ENCODE data around the gene PRR7.
"Not testable (repeated sequence)": the region's sequence is repeated elsewhere in the genome, so short reads cannot be mapped to it uniquely, and the experiment has no call there.

PRR7 gene

DNA sequence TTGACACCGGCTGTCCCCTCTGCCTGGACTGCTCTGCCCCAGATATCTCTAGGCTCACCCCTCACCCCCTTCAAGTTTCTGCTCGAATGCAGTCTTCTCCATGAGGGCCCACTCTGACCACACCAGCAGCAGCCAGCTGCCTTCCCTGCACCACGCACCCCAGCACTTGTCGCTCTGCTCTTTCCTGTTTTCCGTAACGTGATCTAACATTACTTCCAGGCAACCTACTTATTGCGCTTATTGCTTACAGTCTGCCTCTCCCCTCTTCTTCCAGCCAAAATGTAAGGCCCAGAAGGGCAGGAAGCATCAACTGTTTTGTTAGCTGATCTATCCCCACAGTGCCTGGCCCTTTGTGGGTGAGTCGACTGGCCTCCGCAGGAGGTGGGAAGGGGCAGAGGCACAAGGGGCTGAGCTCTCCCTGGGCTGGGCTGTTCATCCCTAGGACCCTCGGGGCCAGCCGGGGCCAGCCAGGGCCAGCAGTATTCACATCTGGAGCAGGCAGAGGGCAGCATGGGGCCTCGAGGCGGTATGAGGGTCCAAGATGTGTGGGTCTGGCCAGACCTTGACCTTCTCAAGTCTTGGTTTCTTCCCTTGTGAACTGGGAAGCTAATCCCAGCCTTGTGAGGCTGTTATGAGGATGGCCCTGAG, 38.4 kb downstream of the PRR7 start:
- TF ChIP-seq EZH2phosphoT487 (IDR thresholded peaks at IDR 0.05; ENCODE audit: low read length) = no peak
- TF ChIP-seq, protein P1, sequence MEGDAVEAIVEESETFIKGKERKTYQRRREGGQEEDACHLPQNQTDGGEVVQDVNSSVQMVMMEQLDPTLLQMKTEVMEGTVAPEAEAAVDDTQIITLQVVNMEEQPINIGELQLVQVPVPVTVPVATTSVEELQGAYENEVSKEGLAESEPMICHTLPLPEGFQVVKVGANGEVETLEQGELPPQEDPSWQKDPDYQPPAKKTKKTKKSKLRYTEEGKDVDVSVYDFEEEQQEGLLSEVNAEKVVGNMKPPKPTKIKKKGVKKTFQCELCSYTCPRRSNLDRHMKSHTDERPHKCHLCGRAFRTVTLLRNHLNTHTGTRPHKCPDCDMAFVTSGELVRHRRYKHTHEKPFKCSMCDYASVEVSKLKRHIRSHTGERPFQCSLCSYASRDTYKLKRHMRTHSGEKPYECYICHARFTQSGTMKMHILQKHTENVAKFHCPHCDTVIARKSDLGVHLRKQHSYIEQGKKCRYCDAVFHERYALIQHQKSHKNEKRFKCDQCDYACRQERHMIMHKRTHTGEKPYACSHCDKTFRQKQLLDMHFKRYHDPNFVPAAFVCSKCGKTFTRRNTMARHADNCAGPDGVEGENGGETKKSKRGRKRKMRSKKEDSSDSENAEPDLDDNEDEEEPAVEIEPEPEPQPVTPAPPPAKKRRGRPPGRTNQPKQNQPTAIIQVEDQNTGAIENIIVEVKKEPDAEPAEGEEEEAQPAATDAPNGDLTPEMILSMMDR (IDR thresholded peaks at IDR 0.05; ENCODE audit: low read length) = no peak
- TF ChIP-seq EZH2 (optimal IDR thresholded peaks at IDR 0.05; ENCODE audit: low read depth, low read length) = no peak
- H3K27me3 ChIP-seq (replicated peaks; ENCODE audit: insufficient read depth, low read length) = no peaks in the 10 kb centered on the region
- H3K79me2 ChIP-seq (ENCODE audit: low read length) = no peaks in the 10 kb centered on the region
- no peak overlapping the region for H2AFZ ChIP-seq (ENCODE audit: low read length)
- H3K4me3 ChIP-seq (ENCODE audit: low read length) = no peak overlapping the region
- no peaks in the 10 kb centered on the region for H3K36me3 ChIP-seq (replicated peaks; ENCODE audit: insufficient read depth, low read length)
- no peak overlapping the region for H3K9ac ChIP-seq (ENCODE audit: low read length)
- H3K27ac ChIP-seq (ENCODE audit: low read length) = no peak overlapping the region
- H3K9me3 ChIP-seq (replicated peaks; ENCODE audit: insufficient read depth, low read length) = no peaks in the 10 kb centered on the region
- H3K9me2 ChIP-seq (replicated peaks; ENCODE audit: insufficient read depth, low read length) = no peaks in the 10 kb centered on the region
- peaks cover 4% of the 10 kb centered on the region for H3F3A ChIP-seq (ENCODE audit: insufficient read depth, low read length)
- no peaks in the 10 kb centered on the region for H4K20me1 ChIP-seq (ENCODE audit: insufficient read depth, low read length)
- DNase-seq = no peak
- H3K4me1 ChIP-seq (ENCODE audit: low read length) = peaks cover 9% of the 10 kb centered on the region; the same call in 1 of the 2 replicates
- no peak overlapping the region for H3K4me2 ChIP-seq (ENCODE audit: low read depth, low read length)

DNA sequence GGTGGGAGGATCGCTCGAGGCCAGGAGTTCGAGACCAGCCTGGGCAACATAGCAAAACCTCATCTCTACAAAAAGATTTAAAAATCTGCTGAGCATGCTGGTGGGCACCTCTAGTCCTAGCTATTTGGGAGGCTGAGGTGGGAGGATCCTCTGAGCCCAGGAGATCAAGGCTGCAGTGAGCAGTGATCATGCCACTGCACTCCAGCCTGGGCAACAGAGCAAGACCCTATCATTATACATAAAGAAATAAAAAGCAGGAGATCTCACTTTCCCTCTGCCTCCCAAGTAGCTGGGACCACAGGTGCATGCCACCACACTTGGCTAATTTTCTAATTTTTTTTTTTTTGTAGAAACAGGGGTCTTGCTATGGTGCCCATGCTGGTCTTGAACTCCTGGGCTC, 39.1 kb downstream of the PRR7 start:
- H2AFZ ChIP-seq (ENCODE audit: low read length); H3K79me2 ChIP-seq (ENCODE audit: low read length); H3K27me3 ChIP-seq (replicated peaks; ENCODE audit: insufficient read depth, low read length); H3F3A ChIP-seq (ENCODE audit: insufficient read depth, low read length); H3K4me3 ChIP-seq (ENCODE audit: low read length); H3K9ac ChIP-seq (ENCODE audit: low read length); H3K36me3 ChIP-seq (replicated peaks; ENCODE audit: insufficient read depth, low read length); DNase-seq; H3K4me2 ChIP-seq (ENCODE audit: low read depth, low read length); H3K9me3 ChIP-seq (replicated peaks; ENCODE audit: insufficient read depth, low read length); H3K9me2 ChIP-seq (replicated peaks; ENCODE audit: insufficient read depth, low read length); H3K27ac ChIP-seq (ENCODE audit: low read length); H4K20me1 ChIP-seq (ENCODE audit: insufficient read depth, low read length): not testable (repeated sequence)
- H3K4me1 ChIP-seq (ENCODE audit: low read length) = peaks cover 11% of the 10 kb centered on the region; the same call in 1 of the 2 replicates

DNA sequence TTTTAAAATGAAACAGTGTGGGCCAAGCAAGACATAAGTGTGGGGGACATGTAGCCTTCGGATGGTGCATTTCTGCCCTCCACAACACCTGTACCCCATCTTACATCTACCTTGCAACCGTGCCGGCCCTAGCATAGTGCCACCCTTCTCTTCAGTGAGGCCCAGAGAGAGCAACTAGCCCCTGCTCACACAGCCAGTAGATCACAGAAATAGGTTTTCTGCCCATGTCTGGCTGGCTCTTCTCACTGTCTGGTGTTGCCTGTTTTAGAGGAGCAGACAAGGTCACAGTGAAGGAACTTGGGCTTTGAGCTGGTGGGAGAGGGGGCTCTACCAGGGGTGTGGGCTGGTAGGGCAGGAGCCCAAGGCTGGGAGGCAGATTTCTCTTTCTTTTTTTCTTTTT, 39.6 kb downstream of the PRR7 start:
- H3F3A ChIP-seq (ENCODE audit: insufficient read depth, low read length) = peaks cover 6% of the 10 kb centered on the region
- H3K4me1 ChIP-seq (ENCODE audit: low read length) = peaks cover 11% of the 10 kb centered on the region; the same call in 1 of the 2 replicates
- H3K4me2 ChIP-seq (ENCODE audit: low read depth, low read length) = no peak overlapping the region
- no peak overlapping the region for H3K4me3 ChIP-seq (ENCODE audit: low read length)
- H4K20me1 ChIP-seq (ENCODE audit: insufficient read depth, low read length) = no peaks in the 10 kb centered on the region
- DNase-seq = no peak
- TF ChIP-seq EZH2 (optimal IDR thresholded peaks at IDR 0.05; ENCODE audit: low read depth, low read length) (no peak), EZH2phosphoT487 (IDR thresholded peaks at IDR 0.05; ENCODE audit: low read length) (no peak)
- H3K27me3 ChIP-seq (replicated peaks; ENCODE audit: insufficient read depth, low read length) = no peaks in the 10 kb centered on the region
- no peak overlapping the region for H3K9ac ChIP-seq (ENCODE audit: low read length)
- H3K79me2 ChIP-seq (ENCODE audit: low read length) = no peaks in the 10 kb centered on the region
- H3K9me3 ChIP-seq (replicated peaks; ENCODE audit: insufficient read depth, low read length) = no peaks in the 10 kb centered on the region
- no peak overlapping the region for H3K27ac ChIP-seq (ENCODE audit: low read length)
- no peaks in the 10 kb centered on the region for H3K36me3 ChIP-seq (replicated peaks; ENCODE audit: insufficient read depth, low read length)
- no peak overlapping the region for H2AFZ ChIP-seq (ENCODE audit: low read length)
- no peaks in the 10 kb centered on the region for H3K9me2 ChIP-seq (replicated peaks; ENCODE audit: insufficient read depth, low read length)

DNA sequence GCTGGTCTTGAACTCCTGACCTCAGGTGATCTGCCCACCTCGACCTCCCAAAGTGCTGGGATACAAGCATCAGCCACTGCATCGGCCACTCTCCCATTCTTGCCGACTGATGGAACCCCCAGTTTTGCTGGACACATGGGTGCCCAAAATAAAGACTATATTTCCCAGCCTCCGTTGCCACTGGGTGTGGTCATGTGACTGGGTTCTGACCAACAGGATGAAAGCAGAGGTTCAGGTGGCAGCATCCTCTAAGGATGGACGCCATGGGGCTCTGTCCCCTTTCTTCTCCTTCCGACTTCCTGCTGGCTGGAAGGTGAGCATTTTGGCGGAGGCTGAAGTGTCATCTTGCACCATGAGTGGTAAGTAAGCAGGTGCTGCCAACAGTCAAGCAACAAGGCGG, 40.5 kb downstream of the PRR7 start:
- H3K36me3 ChIP-seq (replicated peaks; ENCODE audit: insufficient read depth, low read length) = no peaks in the 10 kb centered on the region
- H3K4me3 ChIP-seq (ENCODE audit: low read length) = no peak overlapping the region
- no peaks in the 10 kb centered on the region for H4K20me1 ChIP-seq (ENCODE audit: insufficient read depth, low read length)
- no peak for DNase-seq
- no peaks in the 10 kb centered on the region for H3K27me3 ChIP-seq (replicated peaks; ENCODE audit: insufficient read depth, low read length)
- H3K79me2 ChIP-seq (ENCODE audit: low read length) = no peaks in the 10 kb centered on the region
- no peak overlapping the region for H3K9ac ChIP-seq (ENCODE audit: low read length)
- no peaks in the 10 kb centered on the region for H3K9me3 ChIP-seq (replicated peaks; ENCODE audit: insufficient read depth, low read length)
- H3K4me2 ChIP-seq (ENCODE audit: low read depth, low read length) = no peak overlapping the region
- peaks cover 6% of the 10 kb centered on the region for H3F3A ChIP-seq (ENCODE audit: insufficient read depth, low read length)
- H3K4me1 ChIP-seq (ENCODE audit: low read length) = peaks cover 11% of the 10 kb centered on the region; the same call in 1 of the 2 replicates
- TF ChIP-seq EZH2phosphoT487 (IDR thresholded peaks at IDR 0.05; ENCODE audit: low read length) (no peak), EZH2 (optimal IDR thresholded peaks at IDR 0.05; ENCODE audit: low read depth, low read length) (no peak)
- TF ChIP-seq, protein P1 (IDR thresholded peaks at IDR 0.05; ENCODE audit: low read length) = no peak
- H3K9me2 ChIP-seq (replicated peaks; ENCODE audit: insufficient read depth, low read length) = no peaks in the 10 kb centered on the region
- H2AFZ ChIP-seq (ENCODE audit: low read length) = no peak overlapping the region
- no peak overlapping the region for H3K27ac ChIP-seq (ENCODE audit: low read length)

Measured in MM.1S (cell line).